IPS-18a (cell line): ENCODE measurements around the gene SGCA.

Experiments
- H3K27ac ChIP-seq: one replicate; pipeline ENCODE4 v1.5.1; 2013; ENCODE audit warnings: low read length
- H3K27me3 ChIP-seq: one replicate; pipeline ENCODE4 v1.6.1; 2013; ENCODE audit warnings: mild to moderate bottlenecking, low read length; ENCODE audit not compliant: control insufficient read depth, insufficient read depth
- H3K36me3 ChIP-seq: one replicate; pipeline ENCODE4 v1.6.1; 2013; ENCODE audit warnings: low read depth, low read length; ENCODE audit not compliant: control insufficient read depth
- H3K4me1 ChIP-seq: one replicate; pipeline ENCODE4 v1.6.1; 2013; ENCODE audit warnings: low read depth, low read length; ENCODE audit not compliant: control insufficient read depth
- H3K4me3 ChIP-seq: one replicate; pipeline ENCODE4 v1.5.1; 2013; ENCODE audit warnings: low read length
- H3K9ac ChIP-seq: one replicate; pipeline ENCODE4 v1.6.1; 2013; ENCODE audit warnings: mild to moderate bottlenecking, low read length, moderate library complexity
- H3K9me3 ChIP-seq: one replicate; pipeline ENCODE4 v1.6.1; 2013; ENCODE audit warnings: low read depth, low read length; ENCODE audit not compliant: control insufficient read depth

Gene SGCA

GRCh38 chr17:50146230-50146926, 19.4 kb upstream of the SGCA start:
- Histone ChIP-seq H3K36me3 (no peaks in the 10 kb centered on the region), H3K4me3 (no peak overlapping the region), H3K27ac (no peak overlapping the region), H3K4me1 (peaks cover 15% of the 10 kb centered on the region), H3K9ac (no peak overlapping the region), H3K27me3 (peaks cover 21% of the 10 kb centered on the region), H3K9me3 (no peaks in the 10 kb centered on the region)

GRCh38 chr17:50146927-50147665, 18.7 kb upstream of the SGCA start:
- H3K9ac ChIP-seq, result no peak overlapping the region
- H3K4me3 ChIP-seq, result no peak overlapping the region
- H3K9me3 ChIP-seq, result no peaks in the 10 kb centered on the region
- H3K27me3 ChIP-seq, result peaks cover 21% of the 10 kb centered on the region
- H3K4me1 ChIP-seq, result peaks cover 15% of the 10 kb centered on the region
- H3K36me3 ChIP-seq, result no peaks in the 10 kb centered on the region
- H3K27ac ChIP-seq, result no peak overlapping the region

- Histone ChIP-seq H3K27ac (no peak overlapping the region), H3K4me3 (peak overlapping the region; percentile 44), H3K9ac (peak overlapping the region; percentile 5), H3K9me3 (no peaks in the 10 kb centered on the region), H3K27me3 (peaks cover 21% of the 10 kb centered on the region), H3K36me3 (no peaks in the 10 kb centered on the region), H3K4me1 (peaks cover 23% of the 10 kb centered on the region)
These were observed 18.0 kb upstream of the SGCA start for GRCh38 chr17:50147841-50148225.

GRCh38 chr17:50148226-50149090, 17.3 kb upstream of the SGCA start:
- Histone ChIP-seq H3K9me3 (no peaks in the 10 kb centered on the region), H3K9ac (peak overlapping the region; percentile 5), H3K27me3 (peaks cover 21% of the 10 kb centered on the region), H3K27ac (no peak overlapping the region), H3K4me1 (peaks cover 24% of the 10 kb centered on the region), H3K36me3 (no peaks in the 10 kb centered on the region), H3K4me3 (peak overlapping the region; percentile 44)

- H3K4me1 ChIP-seq, result peaks cover 24% of the 10 kb centered on the region
These were observed 16.8 kb upstream of the SGCA start for GRCh38 chr17:50149091-50149416.

DNA sequence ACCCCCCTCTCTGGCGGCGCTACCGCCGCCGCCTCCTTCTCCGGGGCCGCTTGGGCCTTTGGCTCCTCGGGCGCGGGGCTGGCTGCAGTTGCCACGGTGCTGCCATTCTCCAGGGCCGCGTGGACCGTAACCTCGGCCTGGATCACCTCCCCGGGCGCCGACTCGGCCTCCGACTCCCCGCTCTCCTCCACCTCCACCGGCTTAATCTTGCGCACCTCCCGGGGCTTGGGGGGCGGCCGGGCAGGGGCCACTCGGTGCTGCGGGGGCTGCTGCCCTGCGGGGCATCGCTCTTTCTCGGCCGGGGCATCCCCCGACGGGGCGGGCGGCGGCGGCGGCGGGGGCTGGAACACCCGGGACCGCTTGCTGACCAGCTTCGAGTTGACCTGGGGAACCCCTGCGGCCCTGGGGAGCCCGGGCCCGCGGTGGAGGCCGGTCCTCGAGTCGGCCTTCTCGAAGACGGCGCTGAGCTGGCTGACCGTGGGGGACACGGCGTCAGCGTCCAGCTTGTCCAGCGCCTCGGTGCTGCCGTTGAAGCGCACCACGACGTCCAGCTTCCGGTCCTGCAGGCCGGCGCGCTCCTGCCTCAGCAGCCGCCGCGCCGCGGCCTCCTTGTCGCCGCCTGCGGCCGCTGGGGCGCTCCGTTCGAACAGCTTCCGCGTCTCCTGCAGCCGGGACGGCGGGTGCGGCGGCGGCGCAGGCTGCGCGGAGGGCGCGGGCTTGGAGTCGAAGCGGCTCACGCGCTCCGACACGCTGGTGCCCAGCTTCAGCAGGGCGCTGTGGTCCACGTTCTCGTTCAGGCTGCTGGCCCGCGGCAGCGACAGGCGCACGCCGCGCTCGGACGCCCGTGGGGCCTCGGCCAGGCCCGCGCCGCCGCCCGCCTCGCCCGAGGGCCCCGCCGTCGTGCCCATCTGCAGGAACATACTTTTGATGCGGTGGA, 16.1 kb upstream of the SGCA start:
- Histone ChIP-seq H3K27ac (no peak overlapping the region), H3K36me3 (no peaks in the 10 kb centered on the region), H3K9ac (no peak overlapping the region), H3K9me3 (no peaks in the 10 kb centered on the region), H3K27me3 (peaks cover 21% of the 10 kb centered on the region), H3K4me1 (peaks cover 24% of the 10 kb centered on the region), H3K4me3 (peak overlapping the region; percentile 70)

More at GRCh38 chr17:50149091-50149416, 16.8 kb upstream of the SGCA start:
- Histone ChIP-seq H3K36me3 (no peaks in the 10 kb centered on the region), H3K27ac (no peak overlapping the region), H3K27me3 (peaks cover 21% of the 10 kb centered on the region), H3K4me3 (peak overlapping the region; percentile 47), H3K9me3 (no peaks in the 10 kb centered on the region), H3K9ac (no peak overlapping the region)

DNA sequence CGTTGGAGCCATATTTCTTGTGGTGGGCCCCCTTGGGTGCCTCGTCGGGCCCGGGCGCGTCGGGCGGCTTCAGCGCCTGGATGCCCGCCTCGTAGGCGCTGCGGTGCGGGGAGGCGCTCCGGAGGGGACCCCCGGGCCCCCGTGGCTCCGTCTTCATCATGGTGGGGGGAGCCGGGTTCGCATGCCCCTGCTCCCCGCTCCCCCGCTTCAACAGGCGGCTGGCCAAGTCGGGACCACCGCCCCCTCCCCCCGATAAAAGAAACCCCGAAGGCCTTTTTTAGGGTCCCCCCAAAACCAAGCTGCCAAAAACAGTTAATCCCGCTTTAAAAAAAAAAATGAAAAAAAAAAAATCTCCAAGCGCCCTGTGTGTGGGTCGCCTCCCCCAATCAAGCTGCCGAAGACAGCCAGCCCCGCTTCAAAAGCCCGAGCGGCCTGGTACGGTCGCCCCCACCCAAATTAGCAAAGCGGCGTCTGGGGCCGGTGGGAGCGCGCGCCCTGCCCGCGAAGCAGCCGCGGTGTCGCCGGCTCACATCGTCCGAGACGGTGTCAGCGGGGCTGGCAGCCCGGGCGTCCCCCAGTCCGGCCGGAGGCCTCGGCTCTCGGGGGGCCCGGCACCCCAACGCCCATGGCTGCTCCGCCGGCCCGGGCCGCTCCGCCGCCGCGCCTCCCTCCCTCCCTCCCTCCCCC, 15.3 kb upstream of the SGCA start, which contains the start of gene PPP1R9B:
Gene PPP1R9B, minus strand, starts transcription at position 324 of the 687 bp plus-strand sequence. Its CDS starts 164 bp downstream, at position 160.
- no peaks in the 10 kb centered on the region for H3K9me3 ChIP-seq
- no peaks in the 10 kb centered on the region for H3K36me3 ChIP-seq
- H3K27ac ChIP-seq, result no peak within 1 kb of the TSS
- H3K4me1 ChIP-seq, result peaks cover 24% of the 10 kb centered on the region
- H3K27me3 ChIP-seq, result peaks cover 21% of the 10 kb centered on the region
- no peak within 1 kb of the TSS for H3K9ac ChIP-seq
- H3K4me3 ChIP-seq, result peak within 1 kb of the TSS; percentile 70

DNA sequence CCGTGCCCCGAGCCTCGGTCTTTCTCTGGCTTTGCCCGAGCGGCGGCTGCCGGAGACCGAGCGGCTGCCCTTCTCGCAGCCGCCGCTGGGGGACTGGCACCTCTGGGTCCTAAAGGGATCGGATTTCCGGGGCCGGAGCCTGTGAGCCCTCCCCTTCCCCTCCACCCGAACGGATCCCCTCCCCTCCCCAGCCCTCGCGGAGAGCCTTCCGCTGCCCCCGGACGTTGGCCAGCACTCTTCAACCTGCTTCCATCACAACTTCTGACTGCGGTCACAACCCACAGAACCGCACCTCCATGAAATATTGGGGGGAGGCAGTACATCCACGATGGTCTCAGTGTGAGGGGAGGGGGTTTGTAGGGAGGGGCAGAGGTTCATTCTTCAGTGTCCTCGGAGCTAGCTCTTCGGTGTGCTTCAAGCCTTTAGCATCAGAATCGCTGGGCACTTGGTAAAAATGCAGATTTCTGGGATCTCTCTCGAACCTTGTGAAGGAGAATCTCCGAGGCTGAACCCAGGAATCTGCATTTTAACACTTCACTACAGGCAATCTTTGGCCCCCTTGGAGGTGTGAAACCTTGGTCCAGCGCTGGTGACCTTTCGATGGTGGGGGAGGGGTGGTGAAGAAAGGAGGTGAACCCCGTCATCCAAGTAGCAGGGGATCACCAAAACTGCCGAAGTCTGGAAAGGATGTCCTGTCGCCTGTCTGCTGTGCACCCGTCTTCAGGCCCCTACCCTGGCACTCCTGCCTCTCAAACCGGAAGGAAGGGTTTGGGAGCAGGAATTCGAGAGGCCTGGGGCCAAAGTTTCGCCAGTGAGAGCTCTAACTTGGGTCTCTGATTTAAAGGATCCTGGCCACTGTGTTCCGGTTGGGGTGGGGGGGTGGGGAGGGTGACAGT, 14.5 kb upstream of the SGCA start:
- Histone ChIP-seq H3K4me1 (peaks cover 24% of the 10 kb centered on the region), H3K27me3 (peaks cover 21% of the 10 kb centered on the region), H3K36me3 (no peaks in the 10 kb centered on the region), H3K4me3 (peak overlapping the region; percentile 70), H3K27ac (no peak overlapping the region), H3K9me3 (no peaks in the 10 kb centered on the region), H3K9ac (no peak overlapping the region)

DNA sequence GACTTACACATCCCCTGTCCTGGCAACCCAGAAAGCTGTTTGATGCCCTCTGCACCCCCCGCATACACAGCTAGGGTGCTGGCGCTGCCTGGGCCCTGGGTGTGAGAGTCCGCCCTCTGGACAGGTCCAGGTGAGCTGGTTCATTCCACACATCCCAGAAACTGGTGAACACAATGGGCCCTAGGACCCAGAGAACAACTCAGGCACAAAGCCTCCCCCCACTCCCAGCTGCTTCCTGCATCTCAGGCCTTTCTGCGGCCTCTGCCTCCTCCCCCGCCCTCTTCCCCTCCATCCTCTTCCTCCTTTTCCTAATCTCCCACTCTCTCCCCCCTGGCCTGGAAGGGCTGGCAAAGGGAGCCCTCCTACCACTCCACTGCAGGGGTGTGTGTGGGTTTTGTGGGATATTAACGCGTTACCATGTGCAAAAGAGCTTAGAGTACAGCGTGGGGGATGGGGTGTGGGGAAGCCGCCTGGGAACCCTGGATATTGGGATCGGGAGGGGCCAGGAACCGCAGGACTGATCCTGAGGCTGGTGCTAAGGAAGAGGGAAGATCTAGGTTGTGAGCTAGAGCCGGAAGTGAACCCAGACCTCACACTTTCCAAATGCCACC, 13.8 kb upstream of the SGCA start:
- Histone ChIP-seq H3K4me3 (peak overlapping the region; percentile 47), H3K27ac (no peak overlapping the region), H3K9me3 (no peaks in the 10 kb centered on the region), H3K9ac (no peak overlapping the region), H3K36me3 (no peaks in the 10 kb centered on the region), H3K27me3 (peaks cover 21% of the 10 kb centered on the region), H3K4me1 (peaks cover 24% of the 10 kb centered on the region)
